GM12872 (cell line): ENCODE results near the gene AKAP6.

Source experiments
- TF ChIP-seq, protein P1 (sequence below): IDR thresholded peaks from 3 replicates; pipeline ENCODE4 v1.5.1; 2011; ENCODE audit warnings: low read depth, mild to moderate bottlenecking, low read length, moderate library complexity; ENCODE audit not compliant: insufficient read depth

Gene AKAP6

DNA sequence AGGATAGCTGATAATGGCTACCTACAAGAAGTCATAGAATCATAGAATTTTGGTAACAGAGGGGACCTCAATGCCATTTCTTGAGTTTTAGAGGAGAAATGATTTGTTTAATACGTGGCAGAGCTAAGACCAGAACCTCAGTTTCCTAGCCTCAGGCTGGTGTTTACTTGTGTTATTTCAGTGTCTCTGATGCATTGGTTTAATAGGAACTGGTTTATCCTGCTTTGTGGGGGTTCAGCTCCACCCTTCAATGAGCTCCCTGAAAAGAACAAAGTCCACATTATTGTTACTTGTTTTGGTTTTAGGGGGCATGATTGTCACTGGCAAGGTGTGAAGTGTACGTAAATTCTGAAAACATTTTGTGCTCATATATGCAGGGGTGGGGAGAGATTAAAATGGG lies 55.4 kb downstream of the AKAP6 start:
- TF ChIP-seq, protein P1, sequence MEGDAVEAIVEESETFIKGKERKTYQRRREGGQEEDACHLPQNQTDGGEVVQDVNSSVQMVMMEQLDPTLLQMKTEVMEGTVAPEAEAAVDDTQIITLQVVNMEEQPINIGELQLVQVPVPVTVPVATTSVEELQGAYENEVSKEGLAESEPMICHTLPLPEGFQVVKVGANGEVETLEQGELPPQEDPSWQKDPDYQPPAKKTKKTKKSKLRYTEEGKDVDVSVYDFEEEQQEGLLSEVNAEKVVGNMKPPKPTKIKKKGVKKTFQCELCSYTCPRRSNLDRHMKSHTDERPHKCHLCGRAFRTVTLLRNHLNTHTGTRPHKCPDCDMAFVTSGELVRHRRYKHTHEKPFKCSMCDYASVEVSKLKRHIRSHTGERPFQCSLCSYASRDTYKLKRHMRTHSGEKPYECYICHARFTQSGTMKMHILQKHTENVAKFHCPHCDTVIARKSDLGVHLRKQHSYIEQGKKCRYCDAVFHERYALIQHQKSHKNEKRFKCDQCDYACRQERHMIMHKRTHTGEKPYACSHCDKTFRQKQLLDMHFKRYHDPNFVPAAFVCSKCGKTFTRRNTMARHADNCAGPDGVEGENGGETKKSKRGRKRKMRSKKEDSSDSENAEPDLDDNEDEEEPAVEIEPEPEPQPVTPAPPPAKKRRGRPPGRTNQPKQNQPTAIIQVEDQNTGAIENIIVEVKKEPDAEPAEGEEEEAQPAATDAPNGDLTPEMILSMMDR: no peak

DNA sequence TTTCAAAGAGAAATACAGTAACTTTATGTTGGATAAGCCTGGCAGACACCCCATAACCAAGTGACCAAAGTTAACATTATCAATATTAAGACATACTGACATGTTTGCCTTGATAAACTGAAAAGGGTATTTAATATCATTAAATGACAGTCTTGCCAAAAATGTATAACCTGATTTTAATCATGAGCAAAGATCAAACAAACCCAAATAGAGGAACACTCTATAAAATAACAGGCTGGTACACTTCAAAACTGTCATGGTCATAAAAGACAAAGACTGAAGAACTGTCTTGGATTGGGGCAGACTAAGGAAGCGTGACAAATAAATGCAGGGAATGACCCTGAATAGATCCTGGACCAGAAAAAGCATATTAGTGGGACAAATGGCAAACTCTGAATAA lies 64.0 kb downstream of the AKAP6 start:
- TF ChIP-seq, protein P1: no peak

DNA sequence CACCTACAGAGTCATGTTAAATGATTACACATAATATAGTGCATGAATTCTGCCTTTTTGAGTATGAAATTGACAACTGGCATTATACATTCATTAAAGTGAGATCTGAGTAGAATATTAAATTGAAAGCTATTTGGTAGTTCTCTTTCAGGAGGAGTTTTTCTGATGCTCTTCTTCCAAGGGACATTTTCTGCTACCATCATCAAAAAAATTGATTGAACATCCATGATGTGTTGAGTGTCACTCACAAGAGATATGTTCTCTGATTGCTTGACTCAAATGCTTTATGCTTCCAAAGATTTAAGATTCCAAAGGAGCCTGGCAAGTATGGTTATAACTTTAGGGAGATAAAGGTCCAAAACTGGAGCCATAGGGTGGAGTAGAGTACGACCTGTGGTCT lies 64.9 kb downstream of the AKAP6 start:
- TF ChIP-seq, protein P1: no peak

DNA sequence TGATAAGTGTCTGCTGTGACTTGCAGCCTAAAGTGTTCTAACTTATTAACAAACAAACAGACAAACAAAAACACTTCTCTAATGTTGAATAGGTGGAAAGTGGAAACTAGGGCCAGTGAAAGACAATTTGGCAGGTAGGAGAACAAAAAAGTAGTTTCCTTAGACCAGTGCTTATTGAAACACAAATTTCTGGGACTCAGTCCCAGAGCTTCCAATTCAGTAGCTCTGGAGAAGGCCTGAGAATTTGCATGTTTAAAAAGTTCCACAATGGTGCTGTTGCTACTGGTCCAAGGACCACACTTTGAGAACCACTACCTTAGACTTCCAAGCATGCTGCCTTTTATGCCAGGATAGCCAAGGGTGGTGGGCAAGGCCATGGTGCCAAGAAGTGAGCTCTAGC lies 67.8 kb downstream of the AKAP6 start:
- TF ChIP-seq, protein P1: no peak

DNA sequence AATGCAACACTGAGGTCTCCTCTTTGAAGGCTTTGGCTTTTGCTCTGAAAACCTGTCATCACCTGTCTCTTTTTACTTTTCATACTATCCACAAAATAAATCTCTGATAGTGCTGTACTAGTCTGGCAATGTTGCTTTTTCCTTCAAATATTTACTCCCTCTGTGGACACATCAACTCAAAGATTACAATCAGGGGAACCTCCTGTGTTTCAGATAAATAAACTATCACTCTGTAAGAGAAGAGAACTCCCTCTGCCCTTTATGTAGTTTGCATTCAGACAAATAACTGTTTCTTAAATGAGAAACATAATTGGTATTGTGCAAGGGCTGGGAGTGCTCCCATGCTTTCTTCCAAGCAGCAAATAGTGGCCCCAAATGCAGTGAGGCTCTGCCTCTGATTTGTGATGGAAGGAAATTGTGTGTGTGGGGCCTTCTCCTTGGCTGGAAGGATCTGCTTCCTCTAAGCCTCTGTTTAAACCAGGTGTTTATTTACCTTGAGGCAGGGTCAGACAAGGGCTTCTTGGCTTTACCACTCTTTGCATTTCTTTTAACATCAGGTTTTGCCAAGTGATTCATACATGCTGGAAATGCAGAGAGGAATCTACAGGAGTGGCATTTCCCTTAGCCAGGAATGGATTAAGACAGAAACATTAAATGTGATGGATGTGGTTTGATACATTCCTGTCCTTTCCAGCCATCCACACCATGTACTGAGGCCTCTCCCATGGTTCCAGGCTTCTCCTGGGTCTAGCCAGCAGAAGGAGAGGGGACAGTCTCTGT lies 69.0 kb downstream of the AKAP6 start:
- TF ChIP-seq, protein P1: no peak

DNA sequence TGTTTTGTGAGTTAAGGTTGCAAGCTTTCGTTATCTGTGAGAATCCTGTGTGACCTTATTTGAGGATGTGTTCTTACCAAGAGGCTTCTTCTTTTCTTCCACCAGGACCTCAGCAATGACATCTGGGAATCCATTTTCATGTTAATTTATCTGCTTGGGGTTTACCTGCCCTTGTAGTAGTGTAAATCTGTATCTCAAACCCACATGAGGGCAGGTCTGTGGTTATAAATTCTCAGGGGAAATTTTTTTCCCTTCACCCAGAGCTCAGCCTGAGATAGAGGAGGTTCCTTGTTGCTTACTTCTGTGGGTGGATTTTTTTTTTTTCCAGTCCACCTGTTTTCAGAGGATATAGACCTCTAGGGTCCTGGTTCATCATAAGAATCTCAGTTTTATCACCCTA lies 70.8 kb downstream of the AKAP6 start:
- TF ChIP-seq, protein P1: no peak

DNA sequence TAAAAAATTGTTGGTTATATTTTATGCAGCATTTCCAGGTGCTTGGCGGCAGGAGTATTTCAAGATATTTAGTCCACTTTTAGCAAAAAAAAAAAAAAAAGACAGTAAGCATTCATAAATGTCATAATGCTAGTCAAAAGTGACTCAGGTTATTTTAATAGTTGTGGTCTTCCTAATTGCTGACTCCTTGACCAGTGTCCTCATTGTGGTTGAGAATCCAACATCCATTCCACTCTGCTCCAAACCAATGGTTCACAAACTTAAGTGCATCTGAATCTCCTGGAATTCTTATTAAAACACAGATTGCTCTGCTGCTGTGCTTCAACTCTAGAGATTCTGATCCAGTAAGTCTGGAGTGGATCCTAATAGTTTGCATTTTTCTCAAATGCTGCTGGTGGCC lies 71.4 kb downstream of the AKAP6 start:
- TF ChIP-seq, protein P1: no peak
